H1 (cell line): ENCODE measurements around the gene TRABD. TPM values are rescaled to one million over a fixed set of nuclear protein-coding genes. Genes with fewer than 3 reads are reported as not detected.

Experiments
- PHF8 ChIP-seq: fragments of 200-600 bp; sonication (generic); conservative IDR thresholded peaks from 2 replicates; pipeline ENCODE4 v1.7.1; 2012; ENCODE audit warnings: low read depth, mild to moderate bottlenecking, inconsistent platforms, low read length, moderate library complexity
- polyA plus RNA-seq, 7 experiments: library from polyadenylated mRNA; depleted of rRNA in 3 of 7; stranded (reverse) in 5 of 7; unstranded in 2 of 7; fragments of >200 nt in 5 of 7; fragments of 200-250 nt in 2 of 7; gene quantifications; 1 replicate in 5 of 7; 2 replicates in 1 of 7; 4 replicates in 1 of 7; pipeline versions ENCODE4 v1.2.1 to v1.2.3, GENCODE V29; 2011 to 2013; ENCODE audit warnings: missing spikeins in 2 of 7, mixed read lengths in 2 of 7
- total RNA-seq: library from RNA; stranded (reverse); fragmentation: NEBNext Ultra II Directional; extraction: Animal tissue kit (Norgen Biotek cat#: 25700); gene quantifications from 2 replicates; pipeline ENCODE4 v1.2.1, GENCODE V29; 2021

TRABD gene
- total and polyA plus RNA-seq, 2 of the 8 experiments (the other 6 are each of a cell fraction or from before 2014, with no cell fraction given): 44.2 to 57.5 TPM

DNA sequence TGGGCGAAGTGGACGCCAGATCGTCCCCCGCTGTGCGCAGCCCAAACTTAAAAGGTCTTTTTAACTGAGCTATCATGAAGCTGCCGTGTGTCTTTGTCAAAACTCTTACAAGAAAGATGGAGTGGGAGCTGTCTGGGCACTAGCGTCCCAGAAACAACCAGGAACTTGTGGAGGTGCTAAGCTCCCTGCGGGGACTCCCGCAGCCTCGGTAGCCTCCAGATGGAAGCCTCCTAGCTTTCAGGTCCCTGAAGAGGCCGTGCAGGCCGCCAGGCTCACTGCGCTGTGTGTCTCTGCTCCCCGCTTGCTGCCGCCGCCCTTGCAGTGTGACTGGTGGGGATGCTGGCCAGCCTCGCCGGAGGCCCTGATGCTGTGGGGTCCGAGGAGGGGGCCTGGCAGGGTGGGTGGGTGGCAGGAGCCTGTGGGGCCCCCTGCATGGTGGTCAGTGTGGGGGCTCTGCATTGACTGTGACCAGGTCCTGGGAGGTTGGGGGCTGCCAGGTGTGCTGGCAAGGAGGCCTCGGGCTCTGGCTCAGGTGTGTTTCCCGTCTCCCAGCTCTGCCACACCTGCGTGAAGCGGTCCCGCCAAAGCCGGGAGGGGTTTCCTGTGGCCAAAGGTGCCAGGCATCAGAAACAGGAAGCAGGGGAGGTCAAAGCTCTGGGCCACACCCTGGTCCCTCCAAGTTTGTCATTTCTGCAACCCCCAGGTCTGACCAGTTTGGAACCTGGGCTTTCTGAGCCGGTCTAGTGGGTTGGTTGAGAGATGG lies 1.2 kb downstream of the TRABD start (continued):
- TF ChIP-seq PHF8: no peak
